Caki2 (cell line): ENCODE measurements around the gene ACCS. TPM values are rescaled to one million over a fixed set of nuclear protein-coding genes. Genes with fewer than 3 reads are reported as not detected.

Source experiments
- DNase-seq: peaks from one replicate; pipeline ENCODE4 v3.0.0-alpha.2; 2015; ENCODE audit warnings: low read depth
- in situ Hi-C: cut with HindIII; loops from 2 replicates; pipeline ENCODE4 v1.10.0; 2016; ENCODE audit warnings: low sequenced_read_pairs, low pct_unique_long_range_greater_than_20kb, mixed read lengths
- total RNA-seq: library from RNA; depleted of rRNA; stranded (reverse); fragments of >200 nt; shearing (Covaris generic); gene quantifications from 2 replicates; pipeline ENCODE4 v1.2.3, GENCODE V29; 2014; ENCODE audit warnings: low replicate concordance; rRNA removed

Gene ACCS
- 13.4 and 22.1 TPM in 2 replicates for total RNA-seq

- in situ Hi-C loops: no loop called here
- DNase-seq: peak; percentile 93
Observed at GRCh38 chr11:44065841-44066731, at the start of gene ACCS. Gene ACCS, plus strand, starts transcription at chr11:44066270. Its CDS starts 1,358 bp downstream, at chr11:44067628.

- in situ Hi-C loops: no loop called here
- DNase-seq: no peak
Observed at GRCh38 chr11:44016546-44017442, 49.3 kb upstream of the ACCS start.

- DNase-seq: no peak
- in situ Hi-C loops: no loop called here
Observed at GRCh38 chr11:44017443-44018126, 48.5 kb upstream of the ACCS start.

GRCh38 chr11:44018127-44018521, 47.9 kb upstream of the ACCS start:
- in situ Hi-C loops: no loop called here
- no peak for DNase-seq

GRCh38 chr11:44018829-44019228, 47.2 kb upstream of the ACCS start:
- in situ Hi-C loops: no loop called here
- no peak for DNase-seq

GRCh38 chr11:44024977-44025376, 41.1 kb upstream of the ACCS start:
- in situ Hi-C loops: no loop called here
- DNase-seq: no peak

- in situ Hi-C loops: no loop called here
- no peak for DNase-seq
Observed at GRCh38 chr11:44025727-44026126, 40.3 kb upstream of the ACCS start.

- DNase-seq: no peak
- in situ Hi-C loops: no loop called here
Observed at GRCh38 chr11:44028401-44028800, 37.7 kb upstream of the ACCS start.

- DNase-seq: no peak
- in situ Hi-C loops: no loop called here
Observed at GRCh38 chr11:44028816-44029506, 37.1 kb upstream of the ACCS start.

- in situ Hi-C loops: no loop called here
- DNase-seq: no peak
Observed at GRCh38 chr11:44029507-44029845, 36.6 kb upstream of the ACCS start.

- in situ Hi-C loops: no loop called here
- DNase-seq: no peak
Observed at GRCh38 chr11:44029977-44030911, 35.8 kb upstream of the ACCS start.

- no peak for DNase-seq
- in situ Hi-C loops: no loop called here
Observed at GRCh38 chr11:44030996-44031395, 35.1 kb upstream of the ACCS start.

GRCh38 chr11:44031549-44031948, 34.5 kb upstream of the ACCS start:
- DNase-seq: no peak
- in situ Hi-C loops: no loop called here

GRCh38 chr11:44032299-44033085, 33.6 kb upstream of the ACCS start:
- DNase-seq: no peak
- in situ Hi-C loops: no loop called here

- in situ Hi-C loops: no loop called here
- no peak for DNase-seq
Observed at GRCh38 chr11:44033411-44033850, 32.6 kb upstream of the ACCS start.

- DNase-seq: no peak
- in situ Hi-C loops: no loop called here
Observed at GRCh38 chr11:44033856-44034255, 32.2 kb upstream of the ACCS start.
